Measurements from ENCODE around the gene HOXB2.

DNA sequence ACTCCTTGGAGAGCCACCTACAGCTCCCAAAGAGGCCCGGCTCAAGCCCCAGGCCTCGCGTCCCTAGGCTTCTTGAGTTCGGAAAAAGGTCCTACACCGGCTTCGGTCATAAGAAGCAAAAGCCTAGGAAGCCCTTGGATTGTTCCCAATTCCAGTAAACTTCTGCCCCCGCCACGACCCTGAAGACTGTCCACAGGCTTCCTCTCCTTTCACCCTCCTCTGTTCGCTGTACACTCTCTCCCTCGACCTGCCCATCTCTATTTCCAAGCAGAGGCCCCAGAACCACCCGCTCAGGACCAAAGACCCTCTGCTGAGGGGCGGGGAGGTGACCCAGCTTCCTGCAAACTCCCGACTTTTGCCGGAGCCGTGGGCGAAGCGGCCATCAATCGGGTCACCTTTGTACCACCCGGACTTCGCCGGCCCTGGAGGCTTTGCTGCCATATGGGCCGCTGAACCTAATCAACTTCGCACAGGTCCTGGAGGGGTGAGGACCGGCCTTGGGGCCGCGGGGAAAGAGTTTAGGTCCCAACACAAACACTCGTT is 2.7 kb downstream of the HOXB2 start:
- no peak for TF ChIP-seq ZNF780A (CRISPR knock-in tag; IDR thresholded peaks at IDR 0.05)
- no peak for TF ChIP-seq MXI1 (IDR thresholded peaks at IDR 0.05; ENCODE audit: low read depth, low read length)
- TF ChIP-seq, protein P1, sequence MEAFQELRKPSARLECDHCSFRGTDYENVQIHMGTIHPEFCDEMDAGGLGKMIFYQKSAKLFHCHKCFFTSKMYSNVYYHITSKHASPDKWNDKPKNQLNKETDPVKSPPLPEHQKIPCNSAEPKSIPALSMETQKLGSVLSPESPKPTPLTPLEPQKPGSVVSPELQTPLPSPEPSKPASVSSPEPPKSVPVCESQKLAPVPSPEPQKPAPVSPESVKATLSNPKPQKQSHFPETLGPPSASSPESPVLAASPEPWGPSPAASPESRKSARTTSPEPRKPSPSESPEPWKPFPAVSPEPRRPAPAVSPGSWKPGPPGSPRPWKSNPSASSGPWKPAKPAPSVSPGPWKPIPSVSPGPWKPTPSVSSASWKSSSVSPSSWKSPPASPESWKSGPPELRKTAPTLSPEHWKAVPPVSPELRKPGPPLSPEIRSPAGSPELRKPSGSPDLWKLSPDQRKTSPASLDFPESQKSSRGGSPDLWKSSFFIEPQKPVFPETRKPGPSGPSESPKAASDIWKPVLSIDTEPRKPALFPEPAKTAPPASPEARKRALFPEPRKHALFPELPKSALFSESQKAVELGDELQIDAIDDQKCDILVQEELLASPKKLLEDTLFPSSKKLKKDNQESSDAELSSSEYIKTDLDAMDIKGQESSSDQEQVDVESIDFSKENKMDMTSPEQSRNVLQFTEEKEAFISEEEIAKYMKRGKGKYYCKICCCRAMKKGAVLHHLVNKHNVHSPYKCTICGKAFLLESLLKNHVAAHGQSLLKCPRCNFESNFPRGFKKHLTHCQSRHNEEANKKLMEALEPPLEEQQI (IDR thresholded peaks at IDR 0.05) = no peak
- TF ChIP-seq, protein P2, sequence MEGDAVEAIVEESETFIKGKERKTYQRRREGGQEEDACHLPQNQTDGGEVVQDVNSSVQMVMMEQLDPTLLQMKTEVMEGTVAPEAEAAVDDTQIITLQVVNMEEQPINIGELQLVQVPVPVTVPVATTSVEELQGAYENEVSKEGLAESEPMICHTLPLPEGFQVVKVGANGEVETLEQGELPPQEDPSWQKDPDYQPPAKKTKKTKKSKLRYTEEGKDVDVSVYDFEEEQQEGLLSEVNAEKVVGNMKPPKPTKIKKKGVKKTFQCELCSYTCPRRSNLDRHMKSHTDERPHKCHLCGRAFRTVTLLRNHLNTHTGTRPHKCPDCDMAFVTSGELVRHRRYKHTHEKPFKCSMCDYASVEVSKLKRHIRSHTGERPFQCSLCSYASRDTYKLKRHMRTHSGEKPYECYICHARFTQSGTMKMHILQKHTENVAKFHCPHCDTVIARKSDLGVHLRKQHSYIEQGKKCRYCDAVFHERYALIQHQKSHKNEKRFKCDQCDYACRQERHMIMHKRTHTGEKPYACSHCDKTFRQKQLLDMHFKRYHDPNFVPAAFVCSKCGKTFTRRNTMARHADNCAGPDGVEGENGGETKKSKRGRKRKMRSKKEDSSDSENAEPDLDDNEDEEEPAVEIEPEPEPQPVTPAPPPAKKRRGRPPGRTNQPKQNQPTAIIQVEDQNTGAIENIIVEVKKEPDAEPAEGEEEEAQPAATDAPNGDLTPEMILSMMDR (IDR thresholded peaks at IDR 0.05 in 2 of 3, conservative IDR thresholded peaks at IDR 0.05 in 1 of 3; ENCODE audit: insufficient read depth in 2 of 3, low read depth in 1 of 3, low read length in 3 of 3) = no peak
- no peak for TF ChIP-seq RCOR1 (IDR thresholded peaks at IDR 0.05; ENCODE audit: borderline replicate concordance in 1 of 2, low read depth in 2 of 2, low read length in 2 of 2)
- TF ChIP-seq, protein P3, sequence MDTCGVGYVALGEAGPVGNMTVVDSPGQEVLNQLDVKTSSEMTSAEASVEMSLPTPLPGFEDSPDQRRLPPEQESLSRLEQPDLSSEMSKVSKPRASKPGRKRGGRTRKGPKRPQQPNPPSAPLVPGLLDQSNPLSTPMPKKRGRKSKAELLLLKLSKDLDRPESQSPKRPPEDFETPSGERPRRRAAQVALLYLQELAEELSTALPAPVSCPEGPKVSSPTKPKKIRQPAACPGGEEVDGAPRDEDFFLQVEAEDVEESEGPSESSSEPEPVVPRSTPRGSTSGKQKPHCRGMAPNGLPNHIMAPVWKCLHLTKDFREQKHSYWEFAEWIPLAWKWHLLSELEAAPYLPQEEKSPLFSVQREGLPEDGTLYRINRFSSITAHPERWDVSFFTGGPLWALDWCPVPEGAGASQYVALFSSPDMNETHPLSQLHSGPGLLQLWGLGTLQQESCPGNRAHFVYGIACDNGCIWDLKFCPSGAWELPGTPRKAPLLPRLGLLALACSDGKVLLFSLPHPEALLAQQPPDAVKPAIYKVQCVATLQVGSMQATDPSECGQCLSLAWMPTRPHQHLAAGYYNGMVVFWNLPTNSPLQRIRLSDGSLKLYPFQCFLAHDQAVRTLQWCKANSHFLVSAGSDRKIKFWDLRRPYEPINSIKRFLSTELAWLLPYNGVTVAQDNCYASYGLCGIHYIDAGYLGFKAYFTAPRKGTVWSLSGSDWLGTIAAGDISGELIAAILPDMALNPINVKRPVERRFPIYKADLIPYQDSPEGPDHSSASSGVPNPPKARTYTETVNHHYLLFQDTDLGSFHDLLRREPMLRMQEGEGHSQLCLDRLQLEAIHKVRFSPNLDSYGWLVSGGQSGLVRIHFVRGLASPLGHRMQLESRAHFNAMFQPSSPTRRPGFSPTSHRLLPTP (IDR thresholded peaks at IDR 0.05; ENCODE audit: borderline replicate concordance, extremely low read depth, insufficient read length) = no peak
- no peak for TF ChIP-seq ELK1 (CRISPR knock-in tag; IDR thresholded peaks at IDR 0.05)
- no peak for TF ChIP-seq EZH2 (IDR thresholded peaks at IDR 0.05; ENCODE audit: borderline replicate concordance, low read depth, low read length)
- TF ChIP-seq CBX8 (IDR thresholded peaks at IDR 0.05; ENCODE audit: borderline replicate concordance, extremely low read depth, low read depth, low read length, poor library complexity, severe bottlenecking) = no peak
- TF ChIP-seq SETDB1 (IDR thresholded peaks at IDR 0.05; ENCODE audit: low read length) = no peak
- peak; percentile 90 to 93 for TF ChIP-seq MLLT1 (IDR thresholded peaks at IDR 0.05)
- TF ChIP-seq SOX6 (IDR thresholded peaks at IDR 0.05) = no peak
- TF ChIP-seq EP400 (IDR thresholded peaks at IDR 0.05) = 0 out of 2 replicates have a peak, but pooled peaks have one; percentile 3
